H7 (cell line): ENCODE results near the gene SLX4. TPM values are rescaled to one million over a fixed set of nuclear protein-coding genes. Genes with fewer than 3 reads are reported as not detected.

Experiments used
- DNase-seq: peaks from one replicate; pipeline ENCODE4 v3.0.0; 2012
- H3K27me3 ChIP-seq: 2 replicates; pipeline ENCODE4 v1.6.0; 2011; ENCODE audit warnings: mild to moderate bottlenecking, low read length; ENCODE audit not compliant: control insufficient read depth, insufficient read depth
- H3K36me3 ChIP-seq: replicated peaks from 2 replicates; pipeline ENCODE4 v1.5.1; 2011; ENCODE audit warnings: low read length; ENCODE audit not compliant: control insufficient read depth, insufficient read depth
- H3K4me3 ChIP-seq: 2 replicates; pipeline ENCODE4 v1.5.1; 2011; ENCODE audit warnings: low read depth, mild to moderate bottlenecking, control low read depth, low read length, moderate library complexity; ENCODE audit not compliant: insufficient read depth
- total RNA-seq: library from RNA; depleted of rRNA; stranded (reverse); fragments of >200 nt; shearing (Covaris generic); gene quantifications from 2 replicates; pipeline ENCODE4 v1.2.3, GENCODE V29; 2014

SLX4 gene
- total RNA-seq, 1 experiment from 2014 or later, result 8.4 TPM

GRCh38 chr16:3645504-3646347 is 34.3 kb upstream of the SLX4 start:
- H3K27me3 ChIP-seq, result no peaks in the 10 kb centered on the region
- no peak overlapping the region for H3K4me3 ChIP-seq
- no peaks in the 10 kb centered on the region; the same call in 1 of the 2 replicates for H3K36me3 ChIP-seq
- DNase-seq, result peak; percentile 92

- Histone ChIP-seq H3K36me3 (no peaks in the 10 kb centered on the region; the same call in 1 of the 2 replicates), H3K4me3 (no peak overlapping the region), H3K27me3 (no peaks in the 10 kb centered on the region)
- no peak for DNase-seq
Observed at GRCh38 chr16:3645108-3645503, 33.7 kb upstream of the SLX4 start.

- Histone ChIP-seq H3K36me3 (no peaks in the 10 kb centered on the region; the same call in 1 of the 2 replicates), H3K27me3 (no peaks in the 10 kb centered on the region), H3K4me3 (no peak overlapping the region)
- peak; percentile 39 for DNase-seq
Observed at GRCh38 chr16:3643095-3643730, 31.8 kb upstream of the SLX4 start.

- peak; percentile 68 for DNase-seq
- Histone ChIP-seq H3K36me3 (no peaks in the 10 kb centered on the region; the same call in 1 of the 2 replicates), H3K27me3 (no peaks in the 10 kb centered on the region), H3K4me3 (no peak overlapping the region)
Observed at GRCh38 chr16:3642397-3643094, 31.1 kb upstream of the SLX4 start.

GRCh38 chr16:3641801-3642396 is 30.5 kb upstream of the SLX4 start:
- Histone ChIP-seq H3K36me3 (no peaks in the 10 kb centered on the region; the same call in 1 of the 2 replicates), H3K27me3 (no peaks in the 10 kb centered on the region), H3K4me3 (no peak overlapping the region)
- no peak for DNase-seq

- peak; percentile 68 for DNase-seq
- no peaks in the 10 kb centered on the region for H3K27me3 ChIP-seq
- H3K4me3 ChIP-seq, result no peak overlapping the region
- H3K36me3 ChIP-seq, result no peaks in the 10 kb centered on the region; the same call in 1 of the 2 replicates
Observed at GRCh38 chr16:3640632-3641501, 29.5 kb upstream of the SLX4 start.

- H3K4me3 ChIP-seq, result no peak overlapping the region
- DNase-seq, result peak; percentile 28
- H3K36me3 ChIP-seq, result no peaks in the 10 kb centered on the region; the same call in 1 of the 2 replicates
- no peaks in the 10 kb centered on the region for H3K27me3 ChIP-seq
Observed at GRCh38 chr16:3640207-3640606, 28.8 kb upstream of the SLX4 start.

GRCh38 chr16:3638916-3639644 is 27.7 kb upstream of the SLX4 start:
- DNase-seq, result peak; percentile 49
- Histone ChIP-seq H3K27me3 (no peaks in the 10 kb centered on the region), H3K4me3 (no peak overlapping the region), H3K36me3 (no peaks in the 10 kb centered on the region; the same call in 1 of the 2 replicates)

- Histone ChIP-seq H3K36me3 (no peaks in the 10 kb centered on the region), H3K4me3 (no peak overlapping the region), H3K27me3 (no peaks in the 10 kb centered on the region)
- peak; percentile 34 for DNase-seq
Observed at GRCh38 chr16:3637371-3637923, 26.0 kb upstream of the SLX4 start.

- no peak for DNase-seq
- Histone ChIP-seq H3K36me3 (no peaks in the 10 kb centered on the region), H3K4me3 (no peak overlapping the region)
Observed at GRCh38 chr16:3625911-3626732, 14.7 kb upstream of the SLX4 start.

GRCh38 chr16:3625331-3625730 is 13.9 kb upstream of the SLX4 start:
- no peak for DNase-seq
- Histone ChIP-seq H3K36me3 (no peaks in the 10 kb centered on the region), H3K27me3 (no peaks in the 10 kb centered on the region), H3K4me3 (no peak overlapping the region)

More at GRCh38 chr16:3625911-3626732, 14.7 kb upstream of the SLX4 start:
- no peaks in the 10 kb centered on the region for H3K27me3 ChIP-seq

- no peak for DNase-seq
- H3K36me3 ChIP-seq, result no peaks in the 10 kb centered on the region
- no peaks in the 10 kb centered on the region for H3K27me3 ChIP-seq
- no peak overlapping the region for H3K4me3 ChIP-seq
Observed at GRCh38 chr16:3623642-3624041, 12.2 kb upstream of the SLX4 start.
